HepG2 (cell line): ENCODE measurements around the gene MAGEA9. TPM values are rescaled to one million over a fixed set of nuclear protein-coding genes. Genes with fewer than 3 reads are reported as not detected.

Source experiments
- ATAC-seq: fragments of 200-7000 bp; cut with Tn5 transposase; 3 replicates; pipeline ENCODE4 v1.9.1; 2020; ENCODE audit warnings: mild to moderate bottlenecking, moderate library complexity
- BruUV-seq: library from RNA; stranded (reverse); fragments of 400-500 nt; replicated peaks from 2 replicates; lab custom pipeline; 2021; lab: Mats Ljungman, UMichigan
- CTCF ChIA-PET: fragments of 300-600 bp; formaldehyde crosslinking; extraction: SDS; loops from one replicate; lab custom pipeline; 2021; ENCODE audit warnings: low total read pairs, inconsistent platforms, low intra/inter-chr PET ratio; lab: Yijun Ruan, JAX
- POLR2A ChIA-PET: fragments of 350-600 bp; sonication (Branson Sonifier 250); formaldehyde crosslinking; loops from one replicate; lab custom pipeline; 2020; ENCODE audit warnings: antibody characterized with exemption, inconsistent platforms; lab: Yijun Ruan, JAX
- DNase-seq: peaks from one replicate; pipeline ENCODE4 v3.0.0-alpha.2; 2015; ENCODE audit warnings: low spot score
- FAIRE-seq: peaks from 3 replicates; lab custom pipeline; 2011; peaks lifted over from hg19 to GRCh38; lab: Jason Lieb, UNC
- H2AFZ ChIP-seq: one replicate; pipeline ENCODE4 v1.6.1; 2011; ENCODE audit warnings: low read length, inconsistent platforms
- H3K27ac ChIP-seq: fragments of 300-600 bp; 3 replicates; pipeline ENCODE4 v1.8.0; 2011; ENCODE audit warnings: mixed run types, mild to moderate bottlenecking, mixed read lengths, low read length, inconsistent platforms; ENCODE audit not compliant: insufficient read depth; ENCODE audit errors: extremely low read length
- H3K27me3 ChIP-seq, 2 experiments: fragments of 200-600 bp in 1 of 2; 2 replicates in 1 of 2; 3 replicates in 1 of 2; pipeline versions ENCODE4 v1.6.0 to v1.8.0; 2011; ENCODE audit warnings: low read length in 2 of 2, mild to moderate bottlenecking in 2 of 2, moderate library complexity in 2 of 2, inconsistent platforms in 1 of 2; ENCODE audit not compliant: insufficient read depth in 2 of 2, control insufficient read depth in 1 of 2
- H3K36me3 ChIP-seq, 2 experiments: fragments of 200-600 bp in 1 of 2; replicated peaks in 1 of 2; 2 replicates in 1 of 2; 3 replicates in 1 of 2; pipeline versions ENCODE4 v1.5.1 to v1.8.0; 2011; ENCODE audit warnings: low read length in 2 of 2, inconsistent platforms in 1 of 2; ENCODE audit not compliant: insufficient read depth in 2 of 2, control insufficient read depth in 1 of 2
- H3K4me1 ChIP-seq: 2 replicates; pipeline ENCODE4 v1.5.1; 2012; ENCODE audit warnings: low read length, inconsistent platforms; ENCODE audit not compliant: insufficient read depth
- H3K4me2 ChIP-seq: 2 replicates; pipeline ENCODE4 v1.6.0; 2011; ENCODE audit warnings: low read depth, low read length, inconsistent platforms
- H3K4me3 ChIP-seq, 3 experiments: fragments of 200-600 bp in 1 of 3; sonication (generic), shearing (Covaris generic) in 1 of 3; replicated peaks in 1 of 3; 2 replicates each; pipeline ENCODE4 v1.5.1; 2011 to 2016; ENCODE audit warnings: low read length in 3 of 3, inconsistent platforms in 2 of 3, low read depth in 2 of 3, mild to moderate bottlenecking in 2 of 3, control low read depth in 1 of 3, mixed read lengths in 1 of 3; ENCODE audit not compliant: insufficient read depth in 1 of 3
- H3K79me2 ChIP-seq: one replicate; pipeline ENCODE4 v1.6.1; 2011; ENCODE audit warnings: low read length, inconsistent platforms; ENCODE audit not compliant: insufficient read depth
- H3K9ac ChIP-seq: 2 replicates; pipeline ENCODE4 v1.6.0; 2011; ENCODE audit warnings: mild to moderate bottlenecking, low read depth, low read length, inconsistent platforms; ENCODE audit not compliant: insufficient read depth
- H3K9me3 ChIP-seq: 2 replicates; pipeline ENCODE4 v1.5.1; 2012; ENCODE audit warnings: mild to moderate bottlenecking, low read length
- H4K20me1 ChIP-seq: 2 replicates; pipeline ENCODE4 v1.6.0; 2011; ENCODE audit warnings: inconsistent platforms, mild to moderate bottlenecking, low read length, moderate library complexity; ENCODE audit not compliant: insufficient read depth
- FOXA1 ChIP-seq, 2 experiments: fragments of 450-650 bp in 1 of 2; sonication (generic) in 1 of 2; formaldehyde crosslinking in 1 of 2; IDR thresholded peaks; 2 replicates each; pipeline versions ENCODE4 v1.4.0 to v1.6.1; 2016 to 2020; ENCODE audit warnings: missing genetic modification reagents in 1 of 2
- GMEB2 ChIP-seq: IDR thresholded peaks from 2 replicates; pipeline ENCODE4 v1.6.1; 2016; ENCODE audit warnings: missing biosample characterization, missing genetic modification reagents, low read depth
- HDAC1 ChIP-seq: sonication (generic); formaldehyde crosslinking; IDR thresholded peaks from 2 replicates; pipeline ENCODE4 v1.5.1; 2020; ENCODE audit warnings: mild to moderate bottlenecking, missing genetic modification reagents
- IRF9 ChIP-seq: sonication (generic); formaldehyde crosslinking; IDR thresholded peaks from 2 replicates; pipeline ENCODE4 v1.8.0; 2022; ENCODE audit warnings: missing genetic modification reagents, mild to moderate bottlenecking, borderline replicate concordance
- KMT2A ChIP-seq: sonication (generic); formaldehyde crosslinking; IDR thresholded peaks from 2 replicates; pipeline ENCODE4 v1.4.0; 2020; ENCODE audit warnings: missing genetic modification reagents
- ZBTB42 ChIP-seq: sonication (generic); formaldehyde crosslinking; IDR thresholded peaks from 2 replicates; pipeline ENCODE4 v1.5.0; 2020; ENCODE audit warnings: mild to moderate bottlenecking, missing genetic modification reagents
- ZFP36L2 ChIP-seq: sonication (generic); formaldehyde crosslinking; IDR thresholded peaks from 2 replicates; pipeline ENCODE4 v1.4.0; 2020; ENCODE audit warnings: missing genetic modification reagents
- ZFP62 ChIP-seq: sonication (generic); formaldehyde crosslinking; IDR thresholded peaks from 2 replicates; pipeline ENCODE4 v1.4.0; 2020; ENCODE audit warnings: missing genetic modification reagents
- ZKSCAN5 ChIP-seq: sonication (generic); formaldehyde crosslinking; IDR thresholded peaks from 2 replicates; pipeline ENCODE4 v1.5.1; 2020; ENCODE audit warnings: mild to moderate bottlenecking, missing genetic modification reagents
- ZNF230 ChIP-seq: sonication (generic); formaldehyde crosslinking; IDR thresholded peaks from 2 replicates; pipeline ENCODE4 v1.4.0; 2020; ENCODE audit warnings: mild to moderate bottlenecking, missing genetic modification reagents
- ZNF432 ChIP-seq: sonication (generic); formaldehyde crosslinking; IDR thresholded peaks from 2 replicates; pipeline ENCODE4 v1.5.0; 2020; ENCODE audit warnings: missing genetic modification reagents, mild to moderate bottlenecking, borderline replicate concordance
- ZNF441 ChIP-seq: sonication (generic); formaldehyde crosslinking; IDR thresholded peaks from 2 replicates; pipeline ENCODE4 v1.7.0; 2021; ENCODE audit warnings: missing genetic modification reagents, borderline replicate concordance
- ZNF496 ChIP-seq: sonication (generic); formaldehyde crosslinking; IDR thresholded peaks from 2 replicates; pipeline ENCODE4 v1.8.1; 2023; ENCODE audit warnings: mild to moderate bottlenecking, moderate library complexity, missing genetic modification reagents; ENCODE audit not compliant: insufficient replicate concordance
- ZNF549 ChIP-seq: sonication (generic); formaldehyde crosslinking; IDR thresholded peaks from 2 replicates; pipeline ENCODE4 v1.5.0; 2020; ENCODE audit warnings: missing genetic modification reagents
- ZNF713 ChIP-seq: sonication (generic); formaldehyde crosslinking; IDR thresholded peaks from 2 replicates; pipeline ENCODE4 v1.4.0; 2020; ENCODE audit warnings: mild to moderate bottlenecking, missing genetic modification reagents
- ZNF782 ChIP-seq: sonication (generic); formaldehyde crosslinking; IDR thresholded peaks from 2 replicates; pipeline ENCODE4 v1.4.0; 2020; ENCODE audit warnings: missing genetic modification reagents, mild to moderate bottlenecking, borderline replicate concordance
- ZNF850 ChIP-seq: sonication (generic); formaldehyde crosslinking; conservative IDR thresholded peaks from 2 replicates; pipeline ENCODE4 v1.9.0; 2021; ENCODE audit warnings: mild to moderate bottlenecking, missing genetic modification reagents
- ZNF878 ChIP-seq: sonication (generic); formaldehyde crosslinking; IDR thresholded peaks from 2 replicates; pipeline ENCODE4 v1.8.1; 2023; ENCODE audit warnings: mild to moderate bottlenecking, missing genetic modification reagents, moderate library complexity
- WGBS: methylation state at CpG from one replicate; pipeline ENCODE4 v1.1.6; 2017; ENCODE audit warnings: low lambda C conversion rate; 5-methylcytosine and 5-hydroxymethylcytosine counted together
- in situ Hi-C: cut with HindIII; loops from 2 replicates; pipeline ENCODE4 v1.10.0; 2017; ENCODE audit warnings: low pct_unique_long_range_greater_than_20kb; ENCODE audit not compliant: extremely low pct_ligation_motif_present
- intact Hi-C: fragments of 100-400 bp; cut with micrococcal nuclease; formaldehyde crosslinking; loops from one replicate; pipeline ENCODE4 v1.10.0; 2022; ENCODE audit not compliant: unreplicated experiment
- polyA plus RNA-seq, 8 experiments: library from polyadenylated mRNA; depleted of rRNA in 3 of 8; stranded (reverse) in 7 of 8; unstranded in 1 of 8; fragments of >200 nt; fragmentation: Illumina TruSeq in 4 of 8; extraction: Trizol in 4 of 8; gene quantifications; 2 replicates each; pipeline versions ENCODE4 v1.2.1 to v1.2.3, GENCODE V29; 2011 to 2016; ENCODE audit warnings: low read depth in 4 of 8, missing spikeins in 1 of 8, mixed read lengths in 1 of 8; ENCODE audit not compliant: insufficient read depth in 1 of 8
- total RNA-seq, 5 experiments: library from RNA; depleted of rRNA; stranded (reverse); fragments of >200 nt; fragmentation: Illumina TruSeq; extraction: Trizol; gene quantifications; 2 replicates each; pipeline ENCODE4 v1.2.3, GENCODE V29; 2016; ENCODE audit warnings: low read depth in 1 of 5

MAGEA9 gene
- total and polyA plus RNA-seq, 2 of the 13 experiments (the other 11 are each of a cell fraction or from before 2014, with no cell fraction given) = 0.07 TPM; not detected in 1

- intact Hi-C loops (no loop called here), in situ Hi-C loops (no loop called here)
- Histone ChIP-seq H3K79me2 (no peaks in the 10 kb centered on the region), H3K4me2 (no peak overlapping the region), H2AFZ (no peak overlapping the region), H3K9ac (no peak overlapping the region), H3K4me3 (no peak overlapping the region), H3K27ac (no peak overlapping the region), H3K27me3 (peaks cover 0 to 1% of the 10 kb centered on the region in 2 experiments; a peak in 1 of 5 replicates), H3K36me3 (no peaks in the 10 kb centered on the region), H3K4me1 (no peaks in the 10 kb centered on the region), H3K9me3 (no peaks in the 10 kb centered on the region), H4K20me1 (no peaks in the 10 kb centered on the region)
- no peak for ATAC-seq
- no peak for FAIRE-seq
- ChIA-PET CTCF (no interaction called here), POLR2A (no interaction called here)
- no TSS peak for BruUV-seq
- no peak for DNase-seq
- WGBS = 0% methylated on average over 3 of the region's 3 CpGs
- TF ChIP-seq IRF9 (CRISPR knock-in tag) = no peak
- TF ChIP-seq KMT2A (CRISPR knock-in tag) = no peak
- TF ChIP-seq ZBTB42 = no peak
- no peak for TF ChIP-seq ZNF230 (CRISPR knock-in tag)
- TF ChIP-seq ZNF713 (CRISPR knock-in tag) = no peak
- no peak for TF ChIP-seq ZFP36L2 (CRISPR knock-in tag)
- no peak for TF ChIP-seq ZNF850 (CRISPR knock-in tag)
- TF ChIP-seq ZKSCAN5 (CRISPR knock-in tag) = no peak
- no peak for TF ChIP-seq HDAC1 (CRISPR knock-in tag)
- TF ChIP-seq FOXA1 (IDR thresholded peaks at IDR 0.05) = no peak
- no peak for TF ChIP-seq FOXA1 (CRISPR knock-in tag; IDR thresholded peaks at IDR 0.05)
- TF ChIP-seq ZNF441 (CRISPR knock-in tag) = no peak
- no peak for TF ChIP-seq GMEB2 (CRISPR knock-in tag)
- TF ChIP-seq ZFP62 (CRISPR knock-in tag) = no peak
- no peak for TF ChIP-seq ZNF549 (CRISPR knock-in tag)
- no peak for TF ChIP-seq ZNF496
- TF ChIP-seq ZNF782 (CRISPR knock-in tag) = no peak
- TF ChIP-seq ZNF878 = no peak
- no peak for TF ChIP-seq ZNF432 (CRISPR knock-in tag)
Observed at GRCh38 chrX:149799938-149800337, 18.2 kb downstream of the MAGEA9 start.
